ENCODE measurements around the gene CAMLG.
"Not testable (repeated sequence)": the region's sequence is repeated elsewhere in the genome, so short reads cannot be mapped to it uniquely, and the experiment has no call there.

Gene CAMLG

DNA sequence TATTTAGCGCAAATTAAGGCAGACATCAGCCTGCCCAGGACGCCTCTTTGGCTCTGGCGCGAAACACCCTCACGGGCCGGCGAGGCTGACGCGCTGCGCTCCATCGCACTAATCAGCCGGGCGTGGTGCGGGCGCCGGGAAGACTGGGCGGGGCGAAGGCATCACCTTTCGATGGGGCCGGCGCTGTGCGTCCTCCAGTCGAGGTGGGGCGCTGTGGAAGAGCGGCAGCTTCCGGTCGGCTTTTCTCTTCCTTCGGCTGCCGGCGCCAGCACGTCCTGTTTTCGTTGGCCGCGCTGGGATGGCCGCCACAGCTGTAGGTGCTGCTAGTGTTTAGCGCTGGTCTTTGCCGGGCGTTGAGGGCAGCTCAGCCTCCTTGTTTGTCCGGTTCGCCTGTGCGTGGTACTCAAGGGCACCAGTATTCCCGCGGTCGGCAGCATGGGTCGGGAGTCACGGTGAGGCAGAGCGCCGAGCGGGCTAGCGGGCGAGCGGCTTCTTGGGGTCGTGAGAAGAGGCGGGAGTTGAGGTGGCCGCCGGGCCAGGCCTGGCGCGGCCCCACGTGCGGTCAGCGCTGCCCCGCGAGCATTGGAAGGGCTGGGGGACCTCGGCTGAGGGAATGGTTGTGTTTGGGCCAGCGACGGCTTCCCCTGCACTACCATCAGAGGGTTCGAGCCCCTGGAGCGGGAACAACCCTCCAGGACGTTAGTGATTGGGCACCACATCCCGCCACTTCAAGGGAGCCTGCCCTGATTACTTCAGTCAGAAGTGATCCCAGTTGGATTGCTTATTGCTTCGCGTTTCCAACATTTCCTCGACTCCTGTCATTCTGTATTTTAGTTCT is 20.4 kb downstream of the CAMLG start, which contains the start of gene DDX46:
Gene DDX46 (plus strand): TSS at position 276 of the 838 bp plus-strand sequence. CDS start 160 bp downstream, at position 436.
- peak within 1 kb of the TSS; percentile 99 for H3K27ac Mint-ChIP-seq
- peaks cover 44% of the 10 kb centered on the region for H3K4me1 Mint-ChIP-seq
- no peaks in the 10 kb centered on the region for H3K9me3 Mint-ChIP-seq
- H3K4me3 Mint-ChIP-seq, result peak within 1 kb of the TSS; percentile 100
- no peaks in the 10 kb centered on the region for H3K27me3 Mint-ChIP-seq
- H3K36me3 Mint-ChIP-seq, result peaks cover 2% of the 10 kb centered on the region

DNA sequence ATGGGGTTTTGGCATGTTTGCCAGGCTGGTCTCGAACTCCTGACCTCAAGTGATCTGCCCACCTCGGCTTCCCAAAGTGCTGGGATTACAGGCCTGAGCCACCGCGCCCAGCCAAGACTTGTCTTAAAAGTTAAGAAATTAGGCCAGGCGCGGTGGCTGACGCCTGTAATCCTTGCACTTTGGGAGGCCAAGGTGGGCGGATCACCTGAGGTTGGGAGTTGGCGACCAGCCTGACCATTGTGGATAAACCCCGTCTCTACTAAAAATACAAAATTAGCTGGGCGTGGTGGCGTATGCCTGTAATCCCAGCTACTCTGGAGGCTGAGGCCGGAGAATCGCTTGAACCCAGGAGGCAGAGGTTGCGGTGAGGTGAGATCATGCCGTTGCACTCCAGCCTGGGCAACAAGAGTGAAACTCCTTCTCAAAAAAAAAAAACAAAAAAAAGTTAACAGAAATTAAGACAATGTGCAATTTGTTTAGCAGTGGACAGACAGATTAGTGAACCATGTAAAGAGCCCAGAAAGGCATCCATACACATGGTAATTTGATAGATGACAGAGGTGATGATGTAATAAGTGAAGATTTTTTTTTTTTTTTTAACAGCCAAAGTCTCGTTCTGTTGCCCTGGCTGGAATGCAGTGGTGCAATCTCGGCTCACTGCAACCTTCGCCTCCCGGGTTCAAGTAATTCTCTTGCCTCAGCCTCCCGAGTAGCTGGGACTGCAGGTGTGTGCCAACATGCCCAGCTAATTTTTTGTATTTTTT is 29.4 kb downstream of the CAMLG start:
- not testable (repeated sequence) for H3K4me1 Mint-ChIP-seq, H3K36me3 Mint-ChIP-seq, H3K27me3 Mint-ChIP-seq, H3K27ac Mint-ChIP-seq, H3K9me3 Mint-ChIP-seq, H3K4me3 Mint-ChIP-seq

GRCh38 chr5:134769206-134769605 is 30.9 kb downstream of the CAMLG start:
- Mint-ChIP-seq H3K4me3 (no peak overlapping the region), H3K9me3 (no peaks in the 10 kb centered on the region), H3K36me3 (peaks cover 6% of the 10 kb centered on the region), H3K4me1 (no peaks in the 10 kb centered on the region), H3K27ac (no peak overlapping the region), H3K27me3 (no peaks in the 10 kb centered on the region)

DNA sequence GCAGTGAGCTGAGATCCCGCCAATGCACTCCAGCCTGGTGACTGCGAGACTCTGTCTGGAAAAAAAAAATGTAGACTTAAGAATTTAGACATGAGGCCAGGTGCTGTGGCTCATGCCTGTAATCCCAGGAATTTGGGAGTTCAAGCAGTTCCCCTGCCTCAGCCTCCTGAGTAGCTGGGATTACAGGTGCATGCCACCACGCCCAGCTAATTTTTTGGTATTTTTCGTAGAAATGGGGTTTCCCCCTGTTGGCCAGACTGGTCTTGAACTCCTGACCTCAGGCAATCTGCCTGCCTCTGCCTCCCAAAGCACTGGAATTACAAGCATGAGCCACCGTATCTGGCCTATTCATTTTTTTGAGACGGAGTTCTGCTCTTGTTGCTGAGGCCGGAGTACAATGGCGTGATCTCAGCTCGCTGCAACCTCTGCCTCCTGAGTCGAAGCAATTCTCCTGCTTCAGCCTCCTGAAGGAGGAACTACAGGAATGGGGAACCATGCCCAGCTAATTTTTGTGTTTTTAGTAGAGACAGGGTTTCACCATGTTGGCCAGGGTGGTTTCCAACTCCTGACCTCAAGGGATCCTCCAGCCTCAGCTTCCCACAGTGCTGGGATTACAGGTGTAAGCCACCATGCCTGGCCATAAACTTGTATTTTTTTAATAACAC is 34.2 kb downstream of the CAMLG start:
- Mint-ChIP-seq H3K4me3 (no peak overlapping the region), H3K9me3 (no peaks in the 10 kb centered on the region), H3K36me3 (peaks cover 7% of the 10 kb centered on the region), H3K27me3 (no peaks in the 10 kb centered on the region), H3K4me1 (no peaks in the 10 kb centered on the region), H3K27ac (no peak overlapping the region)

- Mint-ChIP-seq H3K27me3 (no peaks in the 10 kb centered on the region), H3K4me3 (no peak overlapping the region), H3K36me3 (peaks cover 9% of the 10 kb centered on the region), H3K4me1 (no peaks in the 10 kb centered on the region), H3K27ac (peak overlapping the region; percentile 12), H3K9me3 (no peaks in the 10 kb centered on the region)
Observed at GRCh38 chr5:134777366-134777765, 39.0 kb downstream of the CAMLG start.

GRCh38 chr5:134784241-134784920 is 46.0 kb downstream of the CAMLG start:
- Mint-ChIP-seq H3K27me3 (no peaks in the 10 kb centered on the region), H3K4me3 (no peak overlapping the region), H3K9me3 (no peaks in the 10 kb centered on the region), H3K4me1 (no peaks in the 10 kb centered on the region), H3K27ac (no peak overlapping the region), H3K36me3 (peaks cover 18% of the 10 kb centered on the region)

GRCh38 chr5:134784946-134785620 is 46.7 kb downstream of the CAMLG start:
- H3K36me3 Mint-ChIP-seq, result peaks cover 23% of the 10 kb centered on the region
- no peaks in the 10 kb centered on the region for H3K4me1 Mint-ChIP-seq
- no peak overlapping the region for H3K27ac Mint-ChIP-seq
- no peaks in the 10 kb centered on the region for H3K27me3 Mint-ChIP-seq
- H3K4me3 Mint-ChIP-seq, result no peak overlapping the region
- H3K9me3 Mint-ChIP-seq, result no peaks in the 10 kb centered on the region

DNA sequence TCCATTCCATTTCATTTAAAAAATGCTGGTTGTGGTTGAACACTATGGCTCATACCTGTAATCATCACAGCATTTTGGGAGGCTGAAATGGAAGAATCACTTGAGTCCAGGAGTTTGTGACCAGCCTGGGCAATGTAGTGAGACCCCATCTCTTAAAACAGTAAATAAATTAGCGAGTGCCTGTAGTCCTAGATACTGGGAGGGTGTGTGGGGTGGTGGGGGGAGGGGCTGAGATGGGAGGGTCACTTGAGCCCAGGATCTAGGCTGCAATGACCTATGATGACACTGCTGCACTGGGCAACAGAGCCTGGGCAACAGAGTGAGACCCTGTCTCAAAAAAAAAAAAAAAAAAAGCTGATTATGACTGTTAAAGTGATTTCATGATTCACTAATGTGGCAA is 49.3 kb downstream of the CAMLG start:
- no peaks in the 10 kb centered on the region for H3K4me1 Mint-ChIP-seq
- no peaks in the 10 kb centered on the region for H3K27me3 Mint-ChIP-seq
- H3K9me3 Mint-ChIP-seq, result no peaks in the 10 kb centered on the region
- H3K4me3 Mint-ChIP-seq, result no peak overlapping the region
- H3K27ac Mint-ChIP-seq, result no peak overlapping the region
- H3K36me3 Mint-ChIP-seq, result peaks cover 24% of the 10 kb centered on the region

DNA sequence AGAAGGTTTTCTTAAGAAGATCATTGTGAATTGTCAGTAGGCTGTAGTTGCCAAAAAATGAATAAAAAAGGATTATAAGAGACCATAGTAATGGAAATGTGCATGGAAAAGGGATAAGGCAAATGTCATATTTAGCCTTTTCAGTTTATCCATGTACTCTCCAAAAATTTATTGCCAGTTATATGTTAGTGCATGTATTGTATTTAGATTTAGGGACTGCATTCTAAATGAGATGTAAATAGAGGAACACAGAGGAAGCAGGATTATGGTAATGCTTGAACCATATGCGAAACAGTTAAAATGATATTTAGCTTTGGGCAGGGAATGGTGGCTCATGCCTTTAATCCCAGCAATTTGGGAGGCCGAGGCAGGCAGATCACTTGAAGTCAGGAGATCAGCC is 53.2 kb downstream of the CAMLG start:
- Mint-ChIP-seq H3K9me3 (no peaks in the 10 kb centered on the region), H3K4me3 (no peak overlapping the region), H3K27ac (no peak overlapping the region), H3K36me3 (peaks cover 19% of the 10 kb centered on the region), H3K27me3 (no peaks in the 10 kb centered on the region), H3K4me1 (no peaks in the 10 kb centered on the region)

DNA sequence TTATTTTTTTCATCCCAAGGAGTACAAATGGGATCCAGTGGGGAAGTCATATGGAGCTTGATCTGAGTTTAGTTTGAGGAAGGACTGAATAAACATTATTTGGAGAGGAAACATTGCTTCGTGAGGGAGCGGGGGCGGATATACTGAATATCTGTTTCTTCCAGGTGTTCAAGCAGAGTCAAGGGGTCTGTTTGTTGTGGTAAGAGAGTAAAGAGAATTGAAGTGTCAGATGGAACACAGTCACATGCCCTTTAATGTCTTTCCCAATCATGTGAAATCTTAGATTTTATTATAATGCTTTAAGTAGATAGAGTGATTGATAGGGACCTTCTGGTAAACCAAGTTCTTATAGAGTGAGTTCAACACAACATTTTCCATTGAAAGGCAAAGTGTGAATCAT is 53.9 kb downstream of the CAMLG start:
- no peak overlapping the region for H3K4me3 Mint-ChIP-seq
- no peaks in the 10 kb centered on the region for H3K4me1 Mint-ChIP-seq
- peaks cover 16% of the 10 kb centered on the region for H3K36me3 Mint-ChIP-seq
- H3K27me3 Mint-ChIP-seq, result no peaks in the 10 kb centered on the region
- H3K9me3 Mint-ChIP-seq, result no peaks in the 10 kb centered on the region
- H3K27ac Mint-ChIP-seq, result peak overlapping the region; percentile 32

- Mint-ChIP-seq H3K4me1 (no peaks in the 10 kb centered on the region), H3K9me3 (no peaks in the 10 kb centered on the region), H3K4me3 (no peak overlapping the region), H3K36me3 (peaks cover 17% of the 10 kb centered on the region), H3K27me3 (no peaks in the 10 kb centered on the region), H3K27ac (no peak overlapping the region)
Observed at GRCh38 chr5:134793111-134793510, 54.8 kb downstream of the CAMLG start.

DNA sequence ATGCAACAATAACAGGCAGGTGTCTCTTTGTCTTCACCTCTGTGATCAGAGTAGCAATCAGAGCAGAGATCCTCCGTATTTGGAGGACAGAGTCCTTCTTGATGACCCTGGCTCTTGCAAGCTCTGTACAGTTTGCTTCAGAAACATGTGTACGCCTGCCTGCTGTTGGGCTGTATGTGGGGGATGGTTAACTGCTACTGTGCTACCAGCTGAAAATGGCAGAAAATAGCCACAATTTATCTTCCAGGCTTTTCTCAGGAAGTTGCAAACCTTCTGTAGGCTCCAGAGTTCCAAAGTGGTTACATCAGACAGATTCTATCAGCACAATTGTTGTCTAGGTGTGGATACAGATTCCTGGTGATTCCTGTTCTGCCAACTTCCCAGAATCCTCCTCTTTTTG is 55.7 kb downstream of the CAMLG start:
- Mint-ChIP-seq H3K27ac (no peak overlapping the region), H3K4me3 (no peak overlapping the region), H3K27me3 (no peaks in the 10 kb centered on the region), H3K9me3 (no peaks in the 10 kb centered on the region), H3K4me1 (no peaks in the 10 kb centered on the region), H3K36me3 (peaks cover 21% of the 10 kb centered on the region)

DNA sequence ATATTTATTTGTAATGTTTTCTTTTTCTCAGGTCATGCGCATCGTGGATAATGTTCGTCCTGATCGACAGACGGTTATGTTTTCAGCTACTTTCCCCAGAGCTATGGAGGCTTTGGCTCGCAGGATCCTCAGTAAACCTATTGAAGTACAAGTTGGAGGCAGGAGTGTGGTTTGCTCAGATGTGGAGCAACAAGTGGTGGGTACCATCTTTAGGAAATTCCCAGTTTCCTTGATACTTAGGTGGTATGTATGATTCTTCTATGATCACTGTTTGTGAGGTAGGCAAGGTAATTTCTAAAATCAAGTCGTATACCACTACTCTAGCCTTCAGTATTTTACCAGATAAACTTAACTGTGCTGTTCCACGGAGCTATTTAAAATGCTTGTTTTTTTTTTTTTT is 56.5 kb downstream of the CAMLG start:
- Mint-ChIP-seq H3K4me3 (no peak overlapping the region), H3K36me3 (peaks cover 18% of the 10 kb centered on the region), H3K9me3 (no peaks in the 10 kb centered on the region), H3K27ac (no peak overlapping the region), H3K4me1 (no peaks in the 10 kb centered on the region), H3K27me3 (no peaks in the 10 kb centered on the region)

DNA sequence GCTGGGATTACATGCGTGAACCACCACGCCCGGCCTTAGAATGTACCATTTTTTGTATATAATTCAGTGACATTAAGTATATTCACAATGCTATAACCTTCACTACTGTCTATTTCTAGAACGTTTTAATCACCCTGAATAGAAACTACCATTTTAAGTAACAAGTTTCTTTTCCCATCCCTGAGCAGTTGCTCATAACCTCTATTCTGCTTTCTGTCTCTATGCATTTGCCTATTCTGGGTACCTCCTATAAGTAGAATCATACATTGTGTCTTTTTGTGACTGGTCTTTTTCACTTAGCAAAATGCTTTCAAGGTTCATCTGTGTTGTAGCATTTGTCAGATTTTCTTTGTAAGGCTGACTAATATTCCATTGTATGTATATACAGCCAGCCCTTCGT is 60.1 kb downstream of the CAMLG start:
- Mint-ChIP-seq H3K27me3 (no peaks in the 10 kb centered on the region), H3K4me3 (no peak overlapping the region), H3K4me1 (no peaks in the 10 kb centered on the region), H3K27ac (no peak overlapping the region), H3K36me3 (peaks cover 15% of the 10 kb centered on the region), H3K9me3 (no peaks in the 10 kb centered on the region)
